ENCODE results near the gene TCF15. TPM values are rescaled to one million over a fixed set of nuclear protein-coding genes. Genes with fewer than 3 reads are reported as not detected.

Gene TCF15
- total RNA-seq, 1 donor from 2014 or later = 0.48 TPM

DNA sequence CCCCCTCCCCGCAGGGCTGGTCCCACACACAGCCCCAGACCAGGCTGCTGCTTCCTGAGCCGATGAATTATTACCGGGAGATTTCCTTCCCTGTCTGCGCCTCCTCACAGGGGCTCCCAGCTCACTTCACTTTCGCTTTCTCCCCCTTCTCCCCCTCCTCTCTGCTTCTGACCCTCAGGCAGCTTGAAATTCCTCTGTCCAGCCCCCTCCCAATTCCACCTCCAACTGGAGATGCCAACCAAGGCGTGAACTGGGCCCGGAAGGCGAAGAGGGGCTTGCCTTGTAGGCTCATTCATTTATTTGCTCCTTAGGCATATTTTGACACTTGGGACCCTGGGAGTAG lies 1.7 kb upstream of the TCF15 start:
- DNase-seq (ENCODE audit: low spot score) = no peak

DNA sequence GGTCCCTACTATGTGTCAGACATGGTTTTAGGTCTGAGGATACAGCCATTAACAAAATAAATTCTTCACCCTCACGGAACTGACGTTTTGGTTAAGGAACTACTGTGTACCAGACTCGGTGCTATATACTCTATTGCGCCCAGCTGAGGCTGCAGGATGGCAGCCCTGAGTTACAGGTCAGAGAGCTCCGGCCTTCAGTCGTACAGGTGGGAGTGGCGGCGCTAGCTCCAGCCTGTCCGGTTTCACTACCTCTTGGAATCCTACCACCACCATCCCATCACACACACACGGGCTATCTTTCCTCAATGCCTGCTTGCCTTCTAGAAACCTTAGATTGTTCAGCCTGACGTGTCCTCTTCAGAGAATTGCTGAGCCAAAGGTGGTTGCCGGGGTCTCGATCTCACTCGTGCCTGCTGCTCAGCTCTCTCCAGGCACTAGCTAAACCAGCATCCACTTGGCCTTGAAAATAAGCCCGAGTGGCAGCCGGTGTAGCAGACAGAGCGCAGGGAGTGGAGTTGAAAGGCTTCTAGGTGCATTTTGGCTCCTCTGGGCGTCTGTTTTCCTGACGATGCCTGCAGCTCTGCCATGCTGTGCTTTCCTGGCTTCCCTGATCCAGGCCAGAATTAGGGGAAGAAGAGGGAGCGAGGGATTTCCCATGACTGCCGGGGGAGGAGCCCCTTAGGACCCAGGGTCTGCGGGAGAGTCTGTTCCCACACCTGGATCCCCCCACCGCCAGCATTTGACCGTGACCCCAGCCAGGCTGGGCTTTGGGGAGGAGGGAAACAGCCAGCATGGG lies 1.1 kb upstream of the TCF15 start:
- DNase-seq (ENCODE audit: low spot score) = no peak

DNA sequence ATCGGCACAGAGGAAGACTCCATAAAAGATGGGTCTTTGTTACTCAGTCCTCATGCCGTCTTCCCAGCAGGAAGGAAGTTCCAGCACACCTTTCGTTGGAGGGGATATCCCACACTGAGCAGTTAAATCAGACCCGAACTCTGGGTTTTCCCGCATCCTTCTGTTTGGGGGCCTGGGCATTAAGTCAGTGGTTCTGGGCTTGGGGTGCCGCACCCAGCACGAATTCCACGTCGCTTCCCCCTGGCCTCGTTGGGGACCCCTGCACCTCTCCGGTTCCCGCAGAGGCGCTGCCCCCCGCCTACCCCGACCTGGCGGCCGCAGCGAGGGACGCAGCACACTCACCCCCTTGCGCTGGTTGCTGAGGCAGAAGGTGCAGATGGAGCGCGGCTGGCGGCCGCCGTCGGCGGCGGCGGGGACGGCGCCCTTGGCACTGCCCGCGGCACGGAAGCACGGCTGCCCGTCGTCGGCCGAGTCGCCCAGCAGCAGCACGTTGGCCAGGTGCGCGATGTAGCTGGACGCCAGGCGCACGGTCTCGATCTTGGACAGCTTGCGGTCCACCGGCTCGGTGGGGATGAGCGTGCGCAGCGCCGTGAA lies 641 bp downstream of the TCF15 start:
- DNase-seq (ENCODE audit: low spot score) = no peak

DNA sequence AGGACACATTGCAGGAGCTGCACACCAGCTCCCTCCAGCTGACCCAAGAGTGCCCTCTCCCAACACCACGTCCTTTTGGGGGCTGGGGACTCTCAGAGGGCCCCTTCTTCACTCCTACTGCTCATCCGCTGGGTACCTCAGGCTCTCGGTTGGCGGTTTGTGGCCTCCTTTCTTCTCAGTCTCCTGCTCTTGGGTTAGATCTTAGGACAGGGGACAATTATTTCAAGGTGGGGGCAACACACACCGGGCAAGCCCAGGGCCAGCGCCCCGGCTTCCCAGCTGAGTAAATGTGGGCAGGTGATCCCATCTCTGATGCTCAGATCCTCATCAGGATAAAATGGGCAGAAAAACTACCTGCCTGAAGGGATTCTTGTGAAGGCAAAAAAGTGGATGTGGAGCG lies 1.1 kb downstream of the TCF15 start:
- DNase-seq (ENCODE audit: low spot score) = no peak

DNA sequence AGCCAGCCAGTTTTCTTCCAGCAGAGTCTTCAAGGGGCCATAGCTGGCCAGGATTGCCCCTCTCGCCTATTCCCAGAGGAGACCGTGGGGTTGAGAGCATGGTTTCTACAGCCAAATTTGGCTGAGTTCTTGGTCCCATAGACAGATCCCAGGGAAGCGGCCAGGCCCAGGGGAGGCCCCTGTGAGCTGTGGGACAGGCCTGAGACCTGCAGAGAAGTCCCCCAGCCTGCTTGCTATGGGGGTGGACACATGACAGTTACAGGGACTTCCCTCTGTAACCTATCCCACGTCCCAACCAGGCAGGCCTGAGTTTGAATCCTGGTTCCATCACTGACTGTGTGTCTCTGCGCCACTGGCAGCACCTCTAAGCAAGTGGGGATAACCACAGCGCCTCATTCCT lies 2.6 kb downstream of the TCF15 start:
- no peak for DNase-seq (ENCODE audit: low spot score)

DNA sequence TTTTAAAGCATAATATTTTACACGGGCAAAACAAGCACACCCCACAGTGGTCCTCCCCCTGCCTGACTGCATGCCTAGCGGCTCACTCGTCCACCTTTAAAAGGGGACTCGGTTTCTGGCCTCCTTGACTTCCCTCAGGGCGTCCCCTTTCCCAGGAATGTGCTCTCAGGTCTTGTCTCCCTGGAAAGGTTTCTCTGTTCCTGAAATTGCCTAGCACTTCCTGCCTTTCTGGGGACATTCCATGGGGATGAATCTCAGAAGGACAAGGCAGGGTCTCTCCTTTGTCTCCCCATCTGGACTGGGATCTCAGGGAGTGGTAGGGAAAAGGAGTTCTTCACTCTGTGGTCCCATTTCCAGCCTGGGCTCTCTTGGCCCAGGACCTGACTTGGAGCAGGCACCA lies 4.9 kb downstream of the TCF15 start:
- DNase-seq (ENCODE audit: low spot score) = no peak

DNA sequence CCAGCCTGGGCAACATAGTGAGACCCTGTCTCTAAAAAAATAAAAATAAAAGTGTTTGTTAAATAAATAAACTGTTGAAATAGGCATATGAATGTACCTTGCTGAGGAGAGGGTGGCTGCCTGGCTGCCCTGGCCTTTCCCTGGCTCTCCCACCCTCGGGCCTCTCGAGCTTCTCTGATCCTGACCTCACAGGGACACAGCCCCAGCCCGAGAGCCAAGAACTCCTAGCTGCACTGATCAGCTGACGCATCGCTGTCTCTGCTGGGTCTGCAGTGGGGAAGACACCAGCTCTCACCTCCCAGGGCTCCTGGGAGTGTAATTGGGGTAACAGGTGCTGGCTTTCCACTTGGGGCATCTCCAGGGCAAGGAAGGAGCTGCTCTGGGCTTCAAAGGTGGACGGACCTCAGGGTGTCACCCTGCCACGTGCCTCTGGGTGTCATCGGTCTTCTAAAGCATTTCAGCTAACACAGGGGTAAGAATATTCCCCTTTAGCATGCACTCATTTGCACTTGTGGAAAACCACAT lies 6.9 kb downstream of the TCF15 start:
- DNase-seq (ENCODE audit: low spot score) = no peak

DNA sequence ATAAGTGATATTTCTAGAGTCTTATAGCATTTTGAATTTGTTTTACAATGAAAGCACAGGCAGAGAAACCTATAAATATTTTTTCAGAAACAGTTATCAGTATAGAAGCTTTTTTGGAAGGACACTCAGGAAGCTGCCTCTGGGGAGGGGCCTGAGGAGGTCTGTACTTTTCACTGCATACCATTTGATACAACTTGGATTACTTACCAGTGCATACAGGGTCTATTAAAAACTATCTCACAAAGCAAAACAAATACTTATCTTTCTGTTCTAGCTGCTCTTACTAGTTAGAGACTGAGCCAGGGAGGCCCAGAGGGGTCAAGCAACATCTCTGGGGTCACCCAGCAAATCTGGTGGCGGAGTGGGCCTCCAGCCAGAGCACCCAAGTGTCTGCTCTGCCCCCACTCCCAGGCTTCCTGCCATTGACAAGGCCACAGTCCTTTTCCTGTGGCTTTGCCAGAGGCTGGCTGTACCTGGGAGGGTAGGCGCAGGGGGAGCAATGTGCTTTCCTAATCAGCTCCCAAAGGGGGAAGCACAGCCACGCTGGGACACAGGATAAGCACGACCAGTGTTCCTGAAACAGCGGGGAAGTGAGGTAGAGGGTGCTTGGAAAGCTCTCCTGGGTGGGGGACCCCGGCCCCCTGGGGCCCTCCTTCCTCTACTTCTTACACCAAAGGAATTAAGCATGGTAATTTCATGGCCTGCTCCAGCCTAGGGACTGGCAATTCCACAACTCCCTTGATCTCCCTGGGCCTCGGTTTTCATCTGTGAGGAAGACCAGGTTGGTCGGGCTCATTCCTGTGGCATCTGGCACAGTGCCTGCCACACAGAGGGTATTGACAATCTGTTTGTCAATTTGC lies 7.8 kb downstream of the TCF15 start:
- no peak for DNase-seq (ENCODE audit: low spot score)

DNA sequence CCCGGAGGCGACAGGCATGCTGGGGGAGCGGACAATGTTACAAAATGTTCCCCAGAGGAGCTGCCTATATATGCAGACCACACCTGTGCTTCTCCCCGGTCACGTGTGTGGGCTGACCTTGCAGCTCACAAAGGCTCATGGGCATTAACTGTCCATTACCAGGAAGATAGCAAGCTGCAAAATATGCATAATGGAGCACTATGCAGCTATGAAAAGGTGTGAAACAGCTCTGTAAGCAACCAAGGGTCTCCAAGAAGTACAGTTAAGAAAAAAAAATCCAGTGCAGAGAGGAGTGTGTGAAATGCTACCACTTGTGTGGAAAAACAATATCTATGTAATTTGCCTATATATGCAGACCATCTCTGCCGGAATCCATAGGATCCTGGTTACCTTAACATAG lies 9.4 kb downstream of the TCF15 start:
- no peak for DNase-seq (ENCODE audit: low spot score)

DNA sequence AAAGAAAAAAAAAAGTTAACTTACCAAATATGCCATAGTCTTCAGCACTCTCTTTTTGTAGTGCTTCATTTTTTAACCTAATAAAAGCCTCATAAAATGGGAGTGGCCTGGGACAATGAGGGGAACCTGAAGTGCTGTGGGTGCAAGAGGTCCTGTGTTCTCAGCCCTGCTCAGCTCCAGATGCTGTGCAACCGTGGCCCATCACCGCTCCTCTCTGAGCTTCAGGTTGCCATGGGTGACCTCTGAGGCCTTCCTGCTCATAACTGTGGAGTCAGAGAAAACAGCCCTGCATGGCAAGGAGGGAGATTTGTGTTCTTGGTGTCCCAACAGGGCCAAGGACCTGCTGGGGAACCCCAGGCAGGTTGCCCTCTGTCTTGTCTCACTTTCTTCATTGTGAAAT lies 10.0 kb downstream of the TCF15 start:
- DNase-seq (ENCODE audit: low spot score) = no peak

DNA sequence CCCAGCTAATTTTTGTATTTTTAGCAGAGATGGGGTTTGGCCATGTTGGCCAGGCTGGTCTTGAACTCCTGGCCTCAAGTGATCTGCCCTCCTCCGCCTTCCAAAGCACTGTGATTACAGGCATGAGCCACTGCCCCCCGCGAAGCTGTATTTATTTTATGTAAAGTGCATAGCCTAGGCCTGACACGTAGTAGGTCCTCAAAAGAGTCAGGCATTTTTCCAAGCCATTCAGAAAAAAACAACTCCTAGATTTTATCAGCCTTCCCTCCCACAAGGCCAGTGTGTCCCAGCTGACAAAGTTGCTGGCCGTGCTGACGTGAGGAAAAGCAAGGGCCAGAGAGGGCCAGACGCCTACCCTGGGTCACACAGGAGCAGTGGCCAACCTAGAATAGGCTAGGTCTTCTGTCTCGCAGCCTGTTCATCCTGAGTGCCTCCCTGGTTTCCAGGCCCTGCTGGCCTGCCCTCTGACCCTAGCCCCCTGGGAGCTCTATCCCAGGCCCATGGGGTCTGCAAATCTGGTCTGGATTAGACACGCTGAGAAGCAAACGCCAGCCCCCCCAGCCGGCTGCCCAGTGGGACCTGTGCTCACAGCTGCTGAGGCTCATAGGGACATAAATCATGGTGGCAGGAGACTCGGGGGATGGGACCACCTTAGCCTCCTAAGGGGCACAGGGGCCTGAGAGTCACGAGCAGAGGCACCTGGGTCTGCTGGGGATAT lies 11.8 kb downstream of the TCF15 start:
- no peak for DNase-seq (ENCODE audit: low spot score)

DNA sequence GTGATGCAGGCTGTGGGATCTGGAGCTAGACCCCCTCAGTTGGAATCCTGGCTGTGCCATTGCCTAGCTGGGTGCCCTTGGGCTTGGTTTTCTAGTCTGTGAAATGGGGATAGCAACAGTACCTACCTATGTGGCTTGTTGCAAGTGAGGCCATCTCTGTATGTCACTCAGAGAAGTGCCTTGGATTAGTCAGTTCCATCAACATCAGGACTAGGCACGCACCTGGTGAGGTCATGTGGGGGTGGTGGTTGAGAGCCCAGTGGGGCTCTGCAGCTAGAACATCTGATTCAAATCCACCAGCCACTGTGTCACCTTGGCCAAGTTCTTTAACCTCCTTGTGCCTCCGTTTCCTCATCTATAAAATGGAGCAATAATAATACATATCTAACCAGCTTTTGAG lies 12.5 kb downstream of the TCF15 start:
- DNase-seq (ENCODE audit: low spot score) = no peak

DNA sequence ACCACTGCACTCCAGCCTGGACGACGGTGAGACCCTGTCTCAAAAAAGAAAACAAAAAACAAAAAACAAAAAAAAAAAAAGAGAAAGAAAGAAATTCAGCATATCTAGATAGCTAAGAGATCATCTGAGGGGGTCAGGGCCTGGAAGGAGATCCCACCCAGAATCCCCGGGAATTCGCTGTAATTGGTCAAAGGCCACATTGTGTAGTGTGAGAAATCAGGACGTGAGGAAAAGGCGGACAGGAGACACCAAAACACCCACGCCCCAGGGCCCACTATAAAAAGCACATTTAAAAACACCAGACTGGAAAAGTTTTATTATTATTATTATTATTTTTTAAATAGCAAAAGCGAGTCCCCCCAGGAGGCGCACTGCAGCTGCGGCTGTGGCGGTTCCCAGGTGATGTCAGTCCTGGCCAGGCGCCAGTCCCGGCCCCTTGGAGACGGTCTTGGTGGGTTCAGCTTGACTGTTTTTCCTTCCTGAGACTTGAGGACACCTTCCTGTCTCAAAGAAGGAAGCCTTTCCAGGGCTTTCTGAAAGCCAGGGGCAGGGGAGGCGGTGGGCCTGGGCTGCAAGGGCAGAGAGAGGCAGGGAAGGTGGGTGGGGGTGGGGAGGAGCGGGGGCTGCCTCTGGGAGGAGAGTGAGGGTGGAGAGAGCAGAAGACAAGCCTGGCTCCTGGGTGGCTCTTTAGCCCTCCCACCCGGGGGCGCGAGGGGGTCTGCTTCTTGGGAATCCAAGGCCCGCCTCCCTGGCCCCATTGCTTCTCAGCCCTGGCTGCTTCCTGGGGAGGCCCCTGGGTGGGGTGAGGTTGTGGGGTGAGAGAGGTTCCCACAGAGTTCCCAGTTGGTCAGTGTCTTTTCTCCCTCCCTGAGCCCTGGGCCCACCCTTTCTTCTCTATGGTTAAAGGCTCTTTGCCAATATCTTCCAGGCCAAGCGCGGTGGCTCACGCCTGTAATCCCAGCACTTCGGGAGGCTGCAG lies 14.5 kb downstream of the TCF15 start:
- DNase-seq (ENCODE audit: low spot score) = no peak

DNA sequence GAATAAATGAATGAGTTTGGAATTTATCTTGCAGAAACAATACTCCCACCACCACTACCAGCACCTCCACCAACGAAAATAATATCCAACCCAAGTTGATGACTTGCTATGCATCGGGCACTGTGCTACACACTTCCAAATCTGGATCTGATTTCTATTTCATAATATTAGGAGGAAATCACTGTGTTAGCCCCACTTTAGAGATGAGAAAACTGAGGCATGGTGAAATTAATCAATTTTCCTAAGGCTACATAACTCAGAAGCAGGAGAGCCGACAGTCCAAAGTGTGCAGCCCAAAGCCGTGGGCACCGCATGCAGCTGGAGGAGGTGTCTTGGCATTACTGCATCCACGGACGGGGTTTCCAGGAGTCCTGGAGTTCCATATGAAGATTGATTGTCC lies 17.6 kb downstream of the TCF15 start:
- no peak for DNase-seq (ENCODE audit: low spot score)

DNA sequence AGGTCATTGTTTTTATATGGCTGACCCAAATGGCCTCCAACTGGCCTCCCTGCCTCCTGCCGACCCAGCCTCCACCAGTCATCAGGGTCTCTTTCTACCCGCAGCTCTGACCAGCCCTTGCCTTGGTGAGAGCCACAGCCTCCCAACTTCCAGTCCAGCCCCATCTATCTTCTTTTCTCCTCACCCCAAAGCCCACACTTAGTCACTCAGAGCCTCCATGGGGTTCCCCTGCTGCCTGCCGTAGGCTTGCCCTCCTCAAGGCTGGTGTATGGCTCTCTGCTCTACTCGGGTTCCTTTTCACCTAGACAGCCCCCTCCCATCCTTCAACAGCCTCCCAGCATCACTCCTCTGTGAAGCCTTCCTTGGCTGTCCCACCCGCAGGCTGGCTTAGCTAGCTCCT lies 18.2 kb downstream of the TCF15 start:
- no peak for DNase-seq (ENCODE audit: low spot score)

DNA sequence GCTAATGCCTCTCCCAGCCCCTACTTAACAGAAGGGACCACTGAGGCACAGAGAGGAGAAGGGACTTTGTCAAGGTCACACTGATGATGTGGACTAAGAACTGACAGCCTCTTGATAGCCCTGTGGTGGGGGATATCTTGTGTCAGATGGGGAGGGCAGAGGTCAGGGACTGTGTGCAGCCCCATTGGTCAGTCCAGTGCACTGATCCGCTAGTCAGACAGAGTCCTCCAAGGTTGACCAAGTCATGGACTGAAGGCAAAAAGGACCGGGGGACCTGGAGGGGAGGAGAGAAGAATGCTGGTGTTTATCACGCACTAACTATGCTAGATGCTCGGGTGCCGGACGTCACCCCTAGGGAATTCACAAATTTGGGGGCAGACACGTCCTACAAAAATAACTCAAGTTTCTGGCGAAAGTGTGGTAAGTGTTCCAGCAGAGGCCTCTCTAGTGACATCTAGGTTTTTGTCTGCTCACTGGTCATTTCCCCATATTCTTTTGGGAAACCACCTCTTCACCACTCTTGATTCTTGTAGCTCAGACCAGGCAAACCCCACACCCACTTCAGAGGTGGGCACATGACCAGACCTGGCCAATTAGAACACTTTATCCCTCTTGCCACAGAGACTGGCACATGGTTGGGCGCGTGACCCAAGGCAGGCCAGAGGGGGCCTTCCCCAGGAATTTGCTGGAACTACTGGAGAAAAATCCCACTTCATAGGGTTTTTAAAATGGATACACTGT lies 21.0 kb downstream of the TCF15 start:
- no peak for DNase-seq (ENCODE audit: low spot score)

DNA sequence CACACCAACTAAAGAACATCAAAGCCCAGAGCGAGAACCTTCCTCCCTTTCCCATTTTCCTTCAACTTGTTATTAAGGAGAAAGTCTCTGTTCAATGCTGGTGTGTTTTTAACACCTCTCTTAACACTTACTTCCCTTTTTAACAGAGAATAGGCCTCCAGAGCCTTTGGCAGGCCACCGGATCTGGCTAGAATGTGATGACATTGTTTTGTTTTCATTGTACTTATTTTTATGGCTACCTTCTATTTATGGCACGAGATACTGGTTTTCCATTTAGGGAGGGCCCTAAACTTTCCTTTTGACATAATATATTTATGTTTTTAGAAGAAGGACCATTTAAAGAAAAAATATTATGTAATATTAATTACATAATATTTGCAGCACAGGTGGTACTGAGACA lies 21.6 kb downstream of the TCF15 start:
- no peak for DNase-seq (ENCODE audit: low spot score)

DNA sequence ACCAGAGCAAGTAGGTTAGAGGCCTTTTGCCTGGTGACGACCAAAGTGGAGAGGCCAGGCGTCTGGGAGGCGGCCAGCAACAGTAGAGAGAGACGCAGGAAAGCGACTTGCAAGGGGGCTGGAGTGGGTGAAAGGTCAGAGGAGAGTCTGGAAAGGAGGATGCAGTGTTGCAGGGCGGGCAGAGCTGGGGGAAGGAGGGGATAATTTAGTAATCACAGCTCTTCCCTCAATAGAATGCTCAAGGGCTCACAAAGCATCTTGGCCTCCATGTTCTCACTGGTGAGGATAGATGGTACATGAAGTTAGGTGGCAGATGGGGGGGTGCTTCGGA lies 25.2 kb downstream of the TCF15 start:
- no peak for DNase-seq (ENCODE audit: low spot score)

DNA sequence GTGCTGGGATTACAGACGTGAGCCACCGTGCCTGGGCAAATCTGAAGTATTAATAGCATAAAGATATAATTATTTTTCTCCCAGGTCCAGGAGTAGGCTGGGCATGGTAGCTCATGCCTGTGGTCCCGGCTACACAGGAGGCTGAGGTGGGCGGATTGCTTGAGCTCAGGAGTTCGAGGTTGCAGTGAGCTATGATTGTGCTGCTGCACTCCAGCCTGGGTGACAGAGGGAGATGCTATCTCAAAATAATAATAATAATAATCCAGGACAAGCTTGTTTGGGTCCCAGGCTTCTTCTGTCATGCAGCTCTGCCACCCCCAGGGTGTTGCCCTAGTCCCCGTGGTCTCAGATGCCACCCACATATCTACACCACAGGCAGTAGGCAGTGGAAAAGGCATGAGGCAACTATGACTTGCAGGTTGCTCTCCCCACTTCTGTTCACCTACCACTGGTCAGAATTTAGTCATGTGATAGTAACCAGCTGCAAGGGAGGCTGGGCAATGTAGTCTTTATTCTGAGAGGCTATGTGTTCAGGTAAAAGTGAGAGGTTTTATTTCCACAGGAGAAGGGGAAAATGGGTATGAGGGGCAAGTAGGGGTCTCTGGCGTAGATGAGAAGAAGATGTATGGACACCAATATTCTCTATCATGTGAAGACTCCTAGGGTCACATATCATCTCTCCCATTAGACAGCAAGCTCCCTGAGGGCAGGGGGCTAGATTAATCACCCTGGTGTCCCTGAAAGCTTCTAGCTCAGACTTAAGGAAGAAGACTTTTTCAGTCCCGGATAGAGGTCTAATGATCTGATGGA lies 25.7 kb downstream of the TCF15 start:
- DNase-seq (ENCODE audit: low spot score) = no peak
